Uterus (tissue), 2 donors: Measurements from ENCODE around the gene TRPV3.

ENCODE experiments used
- POLR2A ChIP-seq, 2 donors: fragments of 450-650 bp; IDR thresholded peaks; one replicate each; pipeline ENCODE4 v1.6.1; 2016; ENCODE audit warnings: antibody characterized with exemption in 2 of 2, mild to moderate bottlenecking in 1 of 2, moderate library complexity in 1 of 2
- TF ChIP-seq, protein P1 (sequence below), 4 experiments: fragments of 200-600 bp in 2 of 4; fragments of 450-650 bp in 2 of 4; sonication (generic) in 2 of 4; IDR thresholded peaks; one replicate each; pipeline ENCODE4 v1.5.1; 2016 to 2019; ENCODE audit warnings: antibody characterized with exemption in 4 of 4, mild to moderate bottlenecking in 2 of 4, moderate library complexity in 1 of 4

DNA sequence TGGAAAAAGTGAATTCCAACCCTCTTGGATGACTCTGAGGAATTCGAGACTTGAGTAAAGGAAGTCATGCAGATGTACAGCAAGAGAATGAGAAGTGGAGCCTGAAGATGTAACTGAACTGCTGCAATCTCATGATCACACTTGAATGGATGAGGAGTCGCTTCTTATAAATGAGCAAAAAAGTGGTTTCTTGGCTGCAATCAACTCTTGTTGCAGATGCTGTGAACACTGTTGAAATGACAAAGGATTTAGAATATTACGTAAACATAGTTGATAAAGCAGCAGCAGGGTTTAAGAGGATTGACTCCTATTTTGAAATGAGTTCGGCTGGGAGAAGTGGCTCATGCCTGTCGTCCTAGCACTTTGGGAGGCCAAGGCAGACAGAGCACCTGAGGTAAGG lies 56.3 kb downstream of the TRPV3 start:
- TF ChIP-seq, protein P1, sequence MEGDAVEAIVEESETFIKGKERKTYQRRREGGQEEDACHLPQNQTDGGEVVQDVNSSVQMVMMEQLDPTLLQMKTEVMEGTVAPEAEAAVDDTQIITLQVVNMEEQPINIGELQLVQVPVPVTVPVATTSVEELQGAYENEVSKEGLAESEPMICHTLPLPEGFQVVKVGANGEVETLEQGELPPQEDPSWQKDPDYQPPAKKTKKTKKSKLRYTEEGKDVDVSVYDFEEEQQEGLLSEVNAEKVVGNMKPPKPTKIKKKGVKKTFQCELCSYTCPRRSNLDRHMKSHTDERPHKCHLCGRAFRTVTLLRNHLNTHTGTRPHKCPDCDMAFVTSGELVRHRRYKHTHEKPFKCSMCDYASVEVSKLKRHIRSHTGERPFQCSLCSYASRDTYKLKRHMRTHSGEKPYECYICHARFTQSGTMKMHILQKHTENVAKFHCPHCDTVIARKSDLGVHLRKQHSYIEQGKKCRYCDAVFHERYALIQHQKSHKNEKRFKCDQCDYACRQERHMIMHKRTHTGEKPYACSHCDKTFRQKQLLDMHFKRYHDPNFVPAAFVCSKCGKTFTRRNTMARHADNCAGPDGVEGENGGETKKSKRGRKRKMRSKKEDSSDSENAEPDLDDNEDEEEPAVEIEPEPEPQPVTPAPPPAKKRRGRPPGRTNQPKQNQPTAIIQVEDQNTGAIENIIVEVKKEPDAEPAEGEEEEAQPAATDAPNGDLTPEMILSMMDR (IDR thresholded peaks at IDR 0.05) = no peak
- TF ChIP-seq POLR2A (IDR thresholded peaks at IDR 0.05) = no peak
